Adrenal gland (tissue), 12 donors: ENCODE results near the gene RYR1. TPM values are rescaled to one million over a fixed set of nuclear protein-coding genes. Genes with fewer than 3 reads are reported as not detected.

Source experiments
- DNase-seq, 7 donors: peaks; one replicate each; pipeline ENCODE4 v3.0.0-alpha.2; 2019 to 2020
- H3K27ac ChIP-seq, 5 donors: fragments of 200-600 bp; sonication (generic) in 4 of 5; 1 replicate in 3 of 5; 2 replicates in 2 of 5; pipeline versions ENCODE4 v1.5.1 to v1.8.0; 2016 to 2020; ENCODE audit warnings: mild to moderate bottlenecking in 1 of 5
- H3K27me3 ChIP-seq: fragments of 200-600 bp; 2 replicates; pipeline ENCODE4 v1.8.0; 2021
- H3K36me3 ChIP-seq, 2 donors: fragments of 200-600 bp; replicated peaks in 1 of 2; 1 replicate in 1 of 2; 2 replicates in 1 of 2; pipeline versions ENCODE4 v1.5.1 to v1.8.0; 2018 to 2022
- H3K4me1 ChIP-seq, 2 donors: fragments of 200-600 bp; replicated peaks in 1 of 2; 1 replicate in 1 of 2; 2 replicates in 1 of 2; pipeline versions ENCODE4 v1.5.1 to v1.8.0; 2018 to 2021
- H3K4me3 ChIP-seq, 4 donors: fragments of 200-600 bp; sonication (generic) in 3 of 4; one replicate each; pipeline ENCODE4 v1.5.1; 2016 to 2018
- H3K9me3 ChIP-seq, 3 donors: fragments of 200-600 bp; sonication (generic) in 1 of 3; replicated peaks in 1 of 3; 1 replicate in 2 of 3; 2 replicates in 1 of 3; pipeline versions ENCODE4 v1.5.1 to v1.8.0; 2016 to 2021
- CTCF ChIP-seq, 6 experiments: fragments of 450-650 bp in 4 of 6; fragments of 200-600 bp in 2 of 6; sonication (generic) in 1 of 6; IDR thresholded peaks; 1 replicate in 5 of 6; 2 replicates in 1 of 6; pipeline versions ENCODE4 v1.5.1 to v1.8.0; 2016 to 2021; ENCODE audit warnings: antibody characterized with exemption in 6 of 6, mild to moderate bottlenecking in 2 of 6, moderate library complexity in 1 of 6
- POLR2A ChIP-seq, 2 donors: fragments of 450-650 bp; IDR thresholded peaks; one replicate each; pipeline ENCODE4 v1.6.1; 2017; ENCODE audit warnings: antibody characterized with exemption in 2 of 2, mild to moderate bottlenecking in 2 of 2, moderate library complexity in 1 of 2
- WGBS, 4 donors: extraction: QIAGEN DNeasy Blood & Tissue Kit in 2 of 4; methylation state at CpG; one replicate each; pipeline versions ENCODE4 v1.1.5 to v1.1.7; 2013 to 2017; 5-methylcytosine and 5-hydroxymethylcytosine counted together
- intact Hi-C, 2 donors: fragments of 100-400 bp; cut with DNase I; formaldehyde crosslinking; loops; one replicate each; pipeline versions ENCODE4 v1.14.1 to v1.15.0; 2022 to 2023
- polyA plus RNA-seq, 3 donors: library from polyadenylated mRNA; stranded (reverse); fragments of 200-250 nt in 2 of 3; fragments of 350-450 nt in 1 of 3; fragmentation: Illumina TruSeq in 1 of 3; extraction: RNeasy Lipid Tissue Mini Kit (QIAGEN cat#74804) in 1 of 3; gene quantifications; one replicate each; pipeline ENCODE4 v1.2.3, GENCODE V29; 2013 to 2014
- total RNA-seq, 9 donors: library from RNA; depleted of rRNA in 4 of 9; stranded (reverse); fragments of >200 nt in 4 of 9; fragments of 120-200 nt in 1 of 9; fragmentation: NEBNext Ultra II Directional in 1 of 9; extraction: Animal tissue kit (Norgen Biotek cat#: 25700) in 1 of 9; gene quantifications; one replicate each; pipeline versions ENCODE4 v1.1.0 to v1.2.4, GENCODE V29; 2013 to 2023
- donor health status: healthy with polysubstance abuse.
- donor health status: Bipolar disorder and iron deficiency.
- donor health status: DM: yes; HTN: yes; CAD: no.
- donor health status: DM: no; HTN: no; CAD: no.
- donor health status: DM: no; HTN: no; CAD: no.
- donor health status: DM: yes; HTN: yes; CAD: no.

The RYR1 gene
- total and polyA plus RNA-seq, 12 donors: 0.90 to 10.0 (median 3.2) TPM

- peaks cover 0 to 7% of the 10 kb centered on the region in 2 donors for H3K4me1 ChIP-seq
- peaks cover 0 to 9% of the 10 kb centered on the region in 2 donors for H3K36me3 ChIP-seq
- TF ChIP-seq POLR2A (IDR thresholded peaks at IDR 0.05) (no peak), CTCF (IDR thresholded peaks at IDR 0.05) (no peak)
- DNase-seq: no peak
- H3K4me3 ChIP-seq: no peak overlapping the region
- no peak overlapping the region for H3K27ac ChIP-seq
- intact Hi-C loops: loop anchor here (5.0 to 10.0 kb wide), 2 partner anchors 234 to 236 kb away; no protein-coding TSS in a partner anchor
- H3K27me3 ChIP-seq: peaks cover 20% of the 10 kb centered on the region
- WGBS, 4 donors: 67 to 81% (median 76%) methylated on average over 3 of the region's 3 CpGs
- no peaks in the 10 kb centered on the region for H3K9me3 ChIP-seq
Measured at GRCh38 chr19:38401148-38401547, 32.3 kb upstream of the RYR1 start.

DNA sequence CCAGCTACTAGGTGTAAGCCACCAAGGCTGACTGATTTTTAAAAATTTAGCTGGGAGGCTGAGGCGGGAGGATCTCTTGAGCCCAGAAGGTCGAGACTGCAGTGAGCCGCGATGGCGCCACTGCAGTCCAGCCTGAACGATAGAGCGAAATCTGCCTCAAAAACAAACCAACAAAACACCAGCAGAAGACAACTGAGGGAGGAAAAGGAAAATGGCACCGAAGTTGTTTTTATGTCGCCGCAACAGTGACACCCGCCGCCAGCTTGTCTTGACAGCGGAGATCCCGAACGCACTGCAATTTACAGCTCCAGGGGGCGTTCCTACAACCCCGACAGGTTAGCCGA lies 30.9 kb upstream of the RYR1 start:
- 1 to 3% (median 2%) methylated on average over 17 to 18 of the region's 18 CpGs for WGBS, 4 donors
- TF ChIP-seq CTCF (IDR thresholded peaks at IDR 0.05) (no peak), POLR2A (IDR thresholded peaks at IDR 0.05) (no peak)
- intact Hi-C loops: loop anchor here (5.0 to 10.0 kb wide), 2 partner anchors 232 to 235 kb away; no protein-coding TSS in a partner anchor

DNA sequence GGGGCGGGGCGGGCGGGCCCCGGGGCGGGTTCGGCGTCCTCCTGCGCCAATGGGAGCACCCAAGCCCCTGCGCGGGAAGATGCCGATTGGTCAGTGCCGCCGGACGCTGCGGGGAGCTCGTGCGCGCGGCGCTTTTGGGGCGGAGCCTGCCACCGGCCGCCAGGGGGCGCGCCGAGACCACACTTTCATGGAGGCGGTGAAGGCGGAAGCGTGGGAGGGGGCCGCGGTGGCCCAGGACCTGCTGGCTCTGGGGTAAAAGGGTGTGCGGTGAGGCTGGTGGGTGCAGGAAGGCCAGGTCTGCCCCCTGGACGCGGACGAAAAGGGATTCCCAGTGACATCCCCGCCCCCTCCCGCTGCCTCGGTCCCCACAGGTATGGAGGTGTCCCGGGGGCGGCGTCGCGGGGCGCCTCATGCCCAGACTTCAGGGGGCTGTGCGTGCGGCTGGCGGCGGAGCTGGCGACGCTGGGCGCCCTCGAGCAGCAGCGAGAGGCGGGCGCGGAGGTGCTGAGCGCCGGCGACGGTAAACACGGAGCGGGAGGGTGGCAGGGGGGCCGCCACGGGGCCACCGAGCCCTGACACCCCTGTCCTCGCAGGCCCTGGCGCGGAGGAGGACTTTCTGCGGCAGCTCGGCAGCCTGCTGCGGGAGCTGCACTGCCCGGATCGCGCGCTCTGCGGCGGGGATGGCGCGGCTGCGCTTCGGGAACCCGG lies 30.4 kb upstream of the RYR1 start, which contains the start of gene FAM98C:
FAM98C (plus strand) TSS at position 127 of the 708 bp plus-strand sequence; CDS start at position 188, 61 bp downstream.
- H3K27ac ChIP-seq: peak within 1 kb of the TSS in 3 of 5 donors; percentile 37 to 75 (median 72)
- peaks cover 0 to 7% of the 10 kb centered on the region in 2 donors for H3K4me1 ChIP-seq
- TF ChIP-seq CTCF (IDR thresholded peaks at IDR 0.05) (peak; percentile 88 to 99 (median 96)), POLR2A (IDR thresholded peaks at IDR 0.05) (peak in 1 of 2 donors; percentile 28)
- WGBS, 4 donors: 0% methylated on average over 14 to 82 of the region's 82 CpGs; no CpG with 5 or more reads in 1 of the 4 donors
- H3K9me3 ChIP-seq: no peaks in the 10 kb centered on the region
- DNase-seq: peak; percentile 95 to 98 (median 97)
- H3K36me3 ChIP-seq: peaks cover 0 to 17% of the 10 kb centered on the region in 2 donors
- peak within 1 kb of the TSS; percentile 41 to 84 (median 60) for H3K4me3 ChIP-seq
- intact Hi-C loops: loop anchor here (5.0 to 10.0 kb wide), 2 partner anchors 232 to 234 kb away; no protein-coding TSS in a partner anchor
- peaks cover 11% of the 10 kb centered on the region for H3K27me3 ChIP-seq

More for the DNA sequence above, 30.9 kb upstream of the RYR1 start:
- Histone ChIP-seq H3K27me3 (peaks cover 11% of the 10 kb centered on the region), H3K4me3 (peak overlapping the region in 1 of 4 donors; percentile 84), H3K9me3 (no peaks in the 10 kb centered on the region), H3K36me3 (peaks cover 0 to 17% of the 10 kb centered on the region in 2 donors), H3K27ac (peak overlapping the region in 1 of 5 donors; percentile 17), H3K4me1 (peaks cover 0 to 7% of the 10 kb centered on the region in 2 donors)
- no peak for DNase-seq

DNA sequence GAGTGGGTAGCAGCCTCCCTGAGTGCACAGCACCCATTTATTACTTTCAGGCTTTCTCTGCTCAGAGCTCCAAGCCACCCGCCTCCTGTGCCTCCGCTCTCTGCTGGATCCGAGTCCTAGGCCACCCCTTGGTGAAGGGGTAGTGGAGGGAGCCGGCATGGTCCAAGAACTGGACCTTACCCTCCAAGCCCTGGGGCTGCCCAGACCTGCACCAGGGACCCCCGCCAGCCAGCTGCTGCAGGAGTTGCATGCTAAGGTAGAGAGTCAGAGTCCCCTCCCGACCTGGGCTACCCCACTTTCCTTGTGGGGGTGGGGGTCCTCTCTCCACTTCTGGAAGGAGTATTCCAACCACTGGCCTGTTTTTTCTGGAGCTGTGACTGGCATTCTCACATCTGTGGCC lies 28.6 kb upstream of the RYR1 start:
- H3K4me3 ChIP-seq: no peak overlapping the region
- no peaks in the 10 kb centered on the region for H3K27me3 ChIP-seq
- no peak overlapping the region for H3K27ac ChIP-seq
- DNase-seq: no peak
- H3K9me3 ChIP-seq: no peaks in the 10 kb centered on the region
- TF ChIP-seq CTCF (IDR thresholded peaks at IDR 0.05) (no peak), POLR2A (IDR thresholded peaks at IDR 0.05) (no peak)
- peaks cover 0 to 17% of the 10 kb centered on the region in 2 donors for H3K36me3 ChIP-seq
- peaks cover 0 to 7% of the 10 kb centered on the region in 2 donors for H3K4me1 ChIP-seq
- intact Hi-C loops: loop anchor here (5.0 to 10.0 kb wide), 2 partner anchors 230 to 232 kb away; no protein-coding TSS in a partner anchor
- WGBS, 4 donors: 92 to 97% (median 93%) methylated on average over 6 of the region's 6 CpGs
